Stomach (tissue), 9 donors: Measurements from ENCODE around the gene OSMR. TPM values are rescaled to one million over a fixed set of nuclear protein-coding genes. Genes with fewer than 3 reads are reported as not detected.

Experiments used
- DNase-seq, 2 donors: peaks; one replicate each; pipeline versions ENCODE4 v3.0.0 to v3.0.0-alpha.2; 2013 to 2019
- H3K27ac ChIP-seq, 5 donors: fragments of 200-600 bp in 4 of 5; sonication (generic) in 4 of 5; one replicate each; pipeline ENCODE4 v1.5.1; 2013 to 2019; ENCODE audit warnings: mild to moderate bottlenecking in 1 of 5, moderate library complexity in 1 of 5
- H3K27me3 ChIP-seq, 3 donors: fragments of 200-600 bp; sonication (generic); one replicate each; pipeline ENCODE4 v1.5.1; 2017 to 2019; ENCODE audit warnings: mixed run types in 1 of 3
- H3K36me3 ChIP-seq, 4 donors: fragments of 200-600 bp; sonication (generic); 1 replicate in 3 of 4; 2 replicates in 1 of 4; pipeline ENCODE4 v1.5.1; 2016 to 2019
- H3K4me1 ChIP-seq, 4 donors: fragments of 200-600 bp; sonication (generic); one replicate each; pipeline ENCODE4 v1.5.1; 2016 to 2019
- H3K4me3 ChIP-seq, 4 donors: fragments of 200-600 bp; sonication (generic) in 3 of 4; one replicate each; pipeline ENCODE4 v1.5.1; 2016 to 2019; ENCODE audit warnings: mild to moderate bottlenecking in 1 of 4
- H3K9me3 ChIP-seq, 4 donors: fragments of 200-600 bp; sonication (generic); one replicate each; pipeline ENCODE4 v1.5.1; 2016 to 2019
- CTCF ChIP-seq, 7 experiments: fragments of 450-650 bp in 4 of 7; fragments of 200-600 bp in 3 of 7; sonication (generic) in 3 of 7; IDR thresholded peaks; one replicate each; pipeline ENCODE4 v1.5.1; 2016 to 2019; ENCODE audit warnings: antibody characterized with exemption in 7 of 7, control low read depth in 2 of 7, mild to moderate bottlenecking in 1 of 7
- EP300 ChIP-seq: sonication (generic); formaldehyde crosslinking; IDR thresholded peaks from one replicate; pipeline ENCODE4 v1.6.1; 2017; ENCODE audit warnings: antibody characterized with exemption
- POLR2A ChIP-seq, 4 donors: fragments of 450-650 bp; IDR thresholded peaks; one replicate each; pipeline ENCODE4 v1.6.1; 2016; ENCODE audit warnings: antibody characterized with exemption in 4 of 4, control low read depth in 2 of 4, mild to moderate bottlenecking in 1 of 4, moderate library complexity in 1 of 4
- POLR2AphosphoS5 ChIP-seq, 3 donors: sonication (generic); formaldehyde crosslinking; IDR thresholded peaks; one replicate each; pipeline ENCODE4 v1.6.1; 2016; ENCODE audit warnings: antibody characterized with exemption in 3 of 3
- WGBS, 5 donors: extraction: QIAGEN DNeasy Blood & Tissue Kit in 3 of 5; methylation state at CpG; one replicate each; pipeline versions ENCODE4 v1.1.5 to v1.1.7; 2013 to 2018; 5-methylcytosine and 5-hydroxymethylcytosine counted together
- intact Hi-C: fragments of 100-400 bp; cut with DNase I; formaldehyde crosslinking; loops from one replicate; pipeline ENCODE4 v1.15.1; 2023; ENCODE audit warnings: low total_unique reads
- polyA plus RNA-seq, 3 donors: library from polyadenylated mRNA; stranded (reverse); fragments of 200-250 nt; gene quantifications; one replicate each; pipeline ENCODE4 v1.2.3, GENCODE V29; 2013
- total RNA-seq, 5 donors: library from RNA; depleted of rRNA; stranded (reverse); fragments of >200 nt; gene quantifications; one replicate each; pipeline versions ENCODE4 v1.1.0 to v1.2.3, GENCODE V29; 2014 to 2016
- donor health status: healthy with polysubstance abuse.
- donor health status: Bipolar disorder and iron deficiency.
- donor health status: healthy.

The OSMR gene
- total and polyA plus RNA-seq, 8 donors: 2.7 to 50.3 (median 11.9) TPM

- H3K36me3 ChIP-seq: peaks cover 8 to 84% (median 81%) of the 10 kb centered on the region in 4 donors
- no peaks in the 10 kb centered on the region for H3K9me3 ChIP-seq
- no peaks in the 10 kb centered on the region for H3K4me1 ChIP-seq
- WGBS, 5 donors: 30 to 61% (median 42%) methylated on average over 1 of the region's 1 CpG
- no peak overlapping the region for H3K27ac ChIP-seq
- no peak for DNase-seq
- TF ChIP-seq EP300: no peak
- TF ChIP-seq CTCF (IDR thresholded peaks at IDR 0.05): no peak
- no peak for TF ChIP-seq POLR2AphosphoS5 (IDR thresholded peaks at IDR 0.05)
- TF ChIP-seq POLR2A (IDR thresholded peaks at IDR 0.05): no peak
- H3K27me3 ChIP-seq: no peaks in the 10 kb centered on the region
- intact Hi-C loops: no loop called here
- no peak overlapping the region for H3K4me3 ChIP-seq
Observed at GRCh38 chr5:38938973-38939372, 93.2 kb downstream of the OSMR start.

- Histone ChIP-seq H3K4me1 (no peaks in the 10 kb centered on the region), H3K36me3 (peaks cover 13 to 84% (median 82%) of the 10 kb centered on the region in 4 donors), H3K4me3 (no peak overlapping the region), H3K27me3 (no peaks in the 10 kb centered on the region), H3K9me3 (no peaks in the 10 kb centered on the region), H3K27ac (no peak overlapping the region)
- no peak for TF ChIP-seq POLR2A (IDR thresholded peaks at IDR 0.05)
- no peak for DNase-seq
- 14 to 46% (median 19%) methylated on average over 2 of the region's 2 CpGs for WGBS, 5 donors
- intact Hi-C loops: no loop called here
Observed at GRCh38 chr5:38940230-38940858, 94.5 kb downstream of the OSMR start.

- H3K9me3 ChIP-seq: no peaks in the 10 kb centered on the region
- 93 to 97% (median 96%) methylated on average over 2 of the region's 2 CpGs for WGBS, 5 donors
- intact Hi-C loops: no loop called here
- no peaks in the 10 kb centered on the region for H3K4me1 ChIP-seq
- DNase-seq: no peak
- peaks cover 16 to 89% (median 83%) of the 10 kb centered on the region in 4 donors for H3K36me3 ChIP-seq
- TF ChIP-seq CTCF (IDR thresholded peaks at IDR 0.05) (no peak), POLR2A (IDR thresholded peaks at IDR 0.05) (no peak), POLR2AphosphoS5 (IDR thresholded peaks at IDR 0.05) (no peak), EP300 (no peak)
- no peaks in the 10 kb centered on the region for H3K27me3 ChIP-seq
- H3K27ac ChIP-seq: no peak overlapping the region
- H3K4me3 ChIP-seq: no peak overlapping the region
Observed at GRCh38 chr5:38941912-38942311, 96.1 kb downstream of the OSMR start.

GRCh38 chr5:38944282-38944681 lies 98.5 kb downstream of the OSMR start:
- Histone ChIP-seq H3K9me3 (no peaks in the 10 kb centered on the region), H3K4me3 (no peak overlapping the region), H3K36me3 (peaks cover 17 to 93% (median 91%) of the 10 kb centered on the region in 4 donors), H3K4me1 (no peaks in the 10 kb centered on the region), H3K27me3 (no peaks in the 10 kb centered on the region), H3K27ac (no peak overlapping the region)
- no peak for DNase-seq
- TF ChIP-seq POLR2AphosphoS5 (IDR thresholded peaks at IDR 0.05) (no peak), POLR2A (IDR thresholded peaks at IDR 0.05) (no peak), EP300 (no peak), CTCF (IDR thresholded peaks at IDR 0.05) (no peak)
- intact Hi-C loops: no loop called here
- WGBS, 5 donors: 85 to 91% (median 88%) methylated on average over 4 of the region's 4 CpGs

GRCh38 chr5:38948501-38948900 lies 102.7 kb downstream of the OSMR start:
- no peak for DNase-seq
- Histone ChIP-seq H3K27ac (no peak overlapping the region), H3K27me3 (no peaks in the 10 kb centered on the region), H3K4me3 (no peak overlapping the region), H3K4me1 (no peaks in the 10 kb centered on the region), H3K36me3 (peaks cover 18 to 100% (median 97%) of the 10 kb centered on the region in 4 donors), H3K9me3 (no peaks in the 10 kb centered on the region)
- intact Hi-C loops: no loop called here
- TF ChIP-seq EP300: no peak
- TF ChIP-seq POLR2AphosphoS5 (IDR thresholded peaks at IDR 0.05): no peak
- TF ChIP-seq POLR2A (IDR thresholded peaks at IDR 0.05): no peak
